Natural killer cell (primary cell): Measurements from ENCODE around the gene AFAP1L2. TPM values are rescaled to one million over a fixed set of nuclear protein-coding genes. Genes with fewer than 3 reads are reported as not detected.

ENCODE experiments used
- ATAC-seq, 3 donors: fragments of 150-1000 bp in 2 of 3; fragments of 200-7000 bp in 1 of 3; cut with Tn5 transposase; 1 replicate in 1 of 3; 2 replicates in 2 of 3; pipeline ENCODE4 v1.10.0; 2021; ENCODE audit warnings: mild to moderate bottlenecking in 2 of 3, moderate library complexity in 2 of 3
- DNase-seq, 2 donors: peaks; one replicate each; pipeline versions ENCODE4 v3.0.0 to v3.0.0-alpha.2; 2013 to 2021; ENCODE audit warnings: mixed read lengths in 1 of 2
- H3K27ac ChIP-seq: one replicate; pipeline ENCODE4 v1.5.1; 2013; ENCODE audit warnings: mild to moderate bottlenecking, low read length
- H3K27me3 ChIP-seq: one replicate; pipeline ENCODE4 v1.6.1; 2013; ENCODE audit warnings: low read length; ENCODE audit not compliant: control insufficient read depth, insufficient read depth
- H3K36me3 ChIP-seq: one replicate; pipeline ENCODE4 v1.6.1; 2013; ENCODE audit warnings: low read length; ENCODE audit not compliant: control insufficient read depth, insufficient read depth
- H3K4me1 ChIP-seq: one replicate; pipeline ENCODE4 v1.6.1; 2013; ENCODE audit warnings: low read length; ENCODE audit not compliant: control insufficient read depth, insufficient read depth
- H3K4me3 ChIP-seq: one replicate; pipeline ENCODE4 v1.5.1; 2013; ENCODE audit warnings: low read length
- H3K9me3 ChIP-seq: one replicate; pipeline ENCODE4 v1.6.1; 2013; ENCODE audit warnings: low read length; ENCODE audit not compliant: control insufficient read depth, insufficient read depth
- H3K27ac Mint-ChIP-seq, 2 donors: one replicate each; pipeline ENCODE4 v1.8.0; 2022; ENCODE audit warnings: mild to moderate bottlenecking in 2 of 2, mixed read lengths in 2 of 2, moderate library complexity in 1 of 2
- H3K27me3 Mint-ChIP-seq, 2 donors: one replicate each; pipeline ENCODE4 v1.8.0; 2022; ENCODE audit warnings: low read depth in 2 of 2, mixed read lengths in 2 of 2
- H3K36me3 Mint-ChIP-seq: one replicate; pipeline ENCODE4 v1.8.0; 2022; ENCODE audit warnings: mixed read lengths
- H3K4me1 Mint-ChIP-seq, 2 donors: one replicate each; pipeline ENCODE4 v1.8.0; 2022; ENCODE audit warnings: mixed read lengths in 2 of 2
- H3K4me3 Mint-ChIP-seq: one replicate; pipeline ENCODE4 v1.8.0; 2022; ENCODE audit warnings: mild to moderate bottlenecking, moderate library complexity, mixed read lengths
- H3K9me3 Mint-ChIP-seq, 2 donors: one replicate each; pipeline ENCODE4 v1.8.0; 2022; ENCODE audit warnings: mixed read lengths in 2 of 2
- WGBS: methylation state at CpG from one replicate; pipeline ENCODE4 v1.1.7; 2013; ENCODE audit warnings: missing lambda C conversion rate; ENCODE audit not compliant: insufficient coverage; 5-methylcytosine and 5-hydroxymethylcytosine counted together
- intact Hi-C: fragments of 100-400 bp; cut with micrococcal nuclease; formaldehyde crosslinking; loops from one replicate; pipeline ENCODE4 v1.14.2; 2022
- total RNA-seq, 4 donors: library from RNA; stranded (reverse); fragments of 120-200 nt in 1 of 4; gene quantifications; one replicate each; pipeline versions ENCODE4 v1.2.3 to v1.2.4, GENCODE V29; 2013 to 2022
- TF ChIP-seq, protein P1 (sequence below): fragments of 200-600 bp; IDR thresholded peaks from one replicate; pipeline ENCODE4 v1.8.0; 2022; ENCODE audit warnings: antibody characterized with exemption

AFAP1L2 gene
- total RNA-seq, 3 donors from 2014 or later (not counting 1 experiment from before 2014, with no cell fraction given): 0.66 to 2.8 (median 1.3) TPM

DNA sequence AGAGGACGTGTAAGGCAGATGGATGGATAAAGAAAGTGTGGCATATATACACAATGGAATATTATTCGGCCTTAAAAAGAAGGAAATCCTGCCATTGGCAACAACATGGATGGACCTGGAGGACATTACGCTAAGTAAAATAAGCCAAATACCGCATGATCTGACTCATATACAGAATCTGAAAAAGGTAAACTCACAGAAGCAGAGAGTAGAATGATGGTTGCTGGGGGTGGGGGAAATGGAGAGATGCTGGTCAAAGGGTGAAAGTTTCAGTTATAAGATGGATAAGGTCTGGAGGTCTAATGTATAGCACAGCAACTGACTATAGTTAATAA is 36.3 kb downstream of the AFAP1L2 start:
- intact Hi-C loops: no loop called here
- TF ChIP-seq, protein P1, sequence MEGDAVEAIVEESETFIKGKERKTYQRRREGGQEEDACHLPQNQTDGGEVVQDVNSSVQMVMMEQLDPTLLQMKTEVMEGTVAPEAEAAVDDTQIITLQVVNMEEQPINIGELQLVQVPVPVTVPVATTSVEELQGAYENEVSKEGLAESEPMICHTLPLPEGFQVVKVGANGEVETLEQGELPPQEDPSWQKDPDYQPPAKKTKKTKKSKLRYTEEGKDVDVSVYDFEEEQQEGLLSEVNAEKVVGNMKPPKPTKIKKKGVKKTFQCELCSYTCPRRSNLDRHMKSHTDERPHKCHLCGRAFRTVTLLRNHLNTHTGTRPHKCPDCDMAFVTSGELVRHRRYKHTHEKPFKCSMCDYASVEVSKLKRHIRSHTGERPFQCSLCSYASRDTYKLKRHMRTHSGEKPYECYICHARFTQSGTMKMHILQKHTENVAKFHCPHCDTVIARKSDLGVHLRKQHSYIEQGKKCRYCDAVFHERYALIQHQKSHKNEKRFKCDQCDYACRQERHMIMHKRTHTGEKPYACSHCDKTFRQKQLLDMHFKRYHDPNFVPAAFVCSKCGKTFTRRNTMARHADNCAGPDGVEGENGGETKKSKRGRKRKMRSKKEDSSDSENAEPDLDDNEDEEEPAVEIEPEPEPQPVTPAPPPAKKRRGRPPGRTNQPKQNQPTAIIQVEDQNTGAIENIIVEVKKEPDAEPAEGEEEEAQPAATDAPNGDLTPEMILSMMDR: no peak
- Histone ChIP-seq H3K27me3 (no peaks in the 10 kb centered on the region), H3K36me3 (no peaks in the 10 kb centered on the region), H3K4me1 (peaks cover 15% of the 10 kb centered on the region), H3K9me3 (no peaks in the 10 kb centered on the region), H3K4me3 (no peak overlapping the region), H3K27ac (no peak overlapping the region)
- H3K27ac Mint-ChIP-seq: no peak overlapping the region
- peaks cover 16 to 17% of the 10 kb centered on the region in 2 donors for H3K4me1 Mint-ChIP-seq
- H3K27me3 Mint-ChIP-seq: no peaks in the 10 kb centered on the region
- WGBS: 88% methylated on average over 4 of the region's 4 CpGs
- DNase-seq (no peak), ATAC-seq (no peak)
- H3K36me3 Mint-ChIP-seq: no peaks in the 10 kb centered on the region
- no peaks in the 10 kb centered on the region for H3K9me3 Mint-ChIP-seq
- no peak overlapping the region for H3K4me3 Mint-ChIP-seq

DNA sequence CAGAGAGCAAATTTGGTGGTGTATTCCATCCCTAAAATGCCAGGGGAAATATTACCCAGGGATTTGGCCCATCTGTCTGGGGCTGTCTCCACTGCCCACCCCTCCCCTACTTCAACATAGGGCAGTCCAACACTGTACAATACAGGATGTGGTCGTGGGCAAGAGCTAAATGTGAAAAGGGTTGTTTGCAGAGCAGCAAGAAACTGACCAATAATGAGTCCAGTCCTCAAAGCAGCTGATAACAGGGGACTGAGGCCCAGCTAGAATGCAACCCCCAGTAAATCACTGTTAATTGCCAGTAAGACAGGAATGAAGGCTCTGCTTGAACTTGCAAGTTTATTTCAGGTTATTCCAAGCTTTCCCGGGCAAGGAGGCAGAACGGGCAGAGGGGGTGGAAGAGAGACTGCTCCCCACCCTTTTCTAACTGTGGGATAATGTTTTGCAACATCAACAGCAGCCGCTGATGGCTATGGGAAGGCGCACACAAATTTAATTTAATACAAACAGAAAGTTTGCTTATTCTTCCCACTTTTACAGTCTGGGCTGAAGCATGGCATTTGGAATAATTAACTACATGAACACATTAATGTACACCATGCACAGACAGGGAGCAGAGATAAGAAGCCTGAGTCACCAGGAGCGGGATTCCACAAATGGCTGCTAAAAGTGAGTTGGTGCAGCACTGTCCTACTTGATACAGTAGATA is 36.8 kb downstream of the AFAP1L2 start:
- 63% methylated on average over 4 of the region's 6 CpGs for WGBS
- H3K27ac Mint-ChIP-seq: no peak overlapping the region
- TF ChIP-seq, protein P1: no peak

DNA sequence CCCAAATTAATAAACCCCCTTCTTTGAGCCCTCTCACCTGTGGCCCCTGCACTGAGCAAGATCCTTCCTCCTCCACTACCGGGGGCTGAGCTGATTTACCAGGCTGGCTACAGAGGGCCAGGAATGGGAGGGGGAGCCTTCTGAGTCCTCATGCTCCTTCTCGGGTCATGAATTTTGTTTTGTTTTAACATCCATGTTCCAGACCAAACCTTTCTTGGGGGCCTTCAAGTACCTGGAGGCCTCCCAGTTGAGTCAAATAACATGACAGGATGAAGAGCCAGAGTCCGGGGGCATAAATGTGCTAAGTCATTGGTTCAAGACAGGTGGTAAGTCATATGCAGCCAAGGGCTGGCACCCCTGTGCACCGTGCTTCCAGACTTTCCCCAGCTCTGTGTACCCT is 39.6 kb downstream of the AFAP1L2 start:
- no peaks in the 10 kb centered on the region for H3K36me3 ChIP-seq
- H3K27me3 ChIP-seq: no peaks in the 10 kb centered on the region
- Mint-ChIP-seq H3K4me1 (peaks cover 11 to 17% of the 10 kb centered on the region in 2 donors), H3K9me3 (no peaks in the 10 kb centered on the region), H3K27me3 (peaks cover 2 to 20% of the 10 kb centered on the region in 2 donors), H3K4me3 (no peak overlapping the region), H3K36me3 (no peaks in the 10 kb centered on the region), H3K27ac (no peak overlapping the region)
- intact Hi-C loops: no loop called here
- TF ChIP-seq, protein P1: no peak
- 88% methylated on average over 4 of the region's 4 CpGs for WGBS
- ATAC-seq (no peak), DNase-seq (no peak)
- no peak overlapping the region for H3K4me3 ChIP-seq
- no peak overlapping the region for H3K27ac ChIP-seq
- H3K4me1 ChIP-seq: peaks cover 15% of the 10 kb centered on the region
- no peaks in the 10 kb centered on the region for H3K9me3 ChIP-seq

More for the DNA sequence above, 36.8 kb downstream of the AFAP1L2 start:
- no peak overlapping the region for H3K27ac ChIP-seq
- Mint-ChIP-seq H3K9me3 (no peaks in the 10 kb centered on the region), H3K4me1 (peaks cover 16 to 17% of the 10 kb centered on the region in 2 donors), H3K36me3 (no peaks in the 10 kb centered on the region), H3K27me3 (peaks cover 0 to under 1% of the 10 kb centered on the region in 2 donors), H3K4me3 (no peak overlapping the region)
- intact Hi-C loops: no loop called here
- DNase-seq: no peak
- no peaks in the 10 kb centered on the region for H3K36me3 ChIP-seq
- no peak overlapping the region for H3K4me3 ChIP-seq
- no peaks in the 10 kb centered on the region for H3K9me3 ChIP-seq
- ATAC-seq: peak in 2 of 3 donors; percentile 47 to 52
- peaks cover 15% of the 10 kb centered on the region for H3K4me1 ChIP-seq
- H3K27me3 ChIP-seq: no peaks in the 10 kb centered on the region
